RPMI8226 (cell line): ENCODE data around the gene PSMG3.
"Not testable (repeated sequence)": the region's sequence is repeated elsewhere in the genome, so short reads cannot be mapped to it uniquely, and the experiment has no call there.

Experiments
- DNase-seq: peaks from one replicate; pipeline ENCODE4 v3.0.0-alpha.2; 2015

The PSMG3 gene

DNA sequence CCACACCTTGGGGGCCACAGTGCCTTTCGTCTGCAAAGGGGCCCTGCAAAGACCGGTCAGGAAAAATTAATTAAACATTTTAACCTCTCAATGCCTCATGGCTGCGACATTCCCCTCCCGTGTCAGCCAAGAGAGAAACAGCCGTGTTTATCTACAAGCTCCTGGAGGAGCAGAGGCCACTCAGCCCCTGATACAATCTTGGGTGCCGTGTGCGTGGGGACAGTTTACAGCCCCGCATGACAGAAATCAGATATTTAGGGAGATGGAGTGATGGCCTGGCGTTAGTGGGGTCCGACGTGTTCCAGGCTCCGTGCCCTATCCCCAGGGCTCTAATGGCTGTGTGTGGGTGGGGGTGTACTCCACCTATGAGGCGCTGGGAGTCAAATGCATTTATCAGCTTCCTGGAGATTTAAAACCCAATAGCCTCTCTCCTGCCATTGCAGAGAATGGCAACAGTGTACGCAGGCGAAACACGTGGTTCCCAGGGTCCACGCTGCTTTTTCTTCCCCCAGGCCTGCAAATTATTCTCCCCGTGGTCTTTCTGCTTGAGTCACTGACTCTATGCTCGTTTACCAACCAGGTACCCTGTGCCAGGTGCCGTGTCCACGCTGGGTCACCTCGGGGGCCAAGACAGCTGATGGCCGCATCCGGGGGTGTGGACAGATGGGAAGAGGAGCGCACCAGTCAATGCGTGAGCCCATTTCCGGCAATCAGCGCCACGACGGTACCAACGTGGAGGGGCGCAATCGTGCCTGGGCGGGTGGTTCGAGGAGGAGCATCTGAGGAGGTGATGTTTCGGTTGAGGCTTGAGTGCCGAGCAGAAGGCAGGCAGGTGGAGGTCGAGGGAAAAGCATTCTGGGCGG lies 26.6 kb upstream of the PSMG3 start:
- no peak for DNase-seq

DNA sequence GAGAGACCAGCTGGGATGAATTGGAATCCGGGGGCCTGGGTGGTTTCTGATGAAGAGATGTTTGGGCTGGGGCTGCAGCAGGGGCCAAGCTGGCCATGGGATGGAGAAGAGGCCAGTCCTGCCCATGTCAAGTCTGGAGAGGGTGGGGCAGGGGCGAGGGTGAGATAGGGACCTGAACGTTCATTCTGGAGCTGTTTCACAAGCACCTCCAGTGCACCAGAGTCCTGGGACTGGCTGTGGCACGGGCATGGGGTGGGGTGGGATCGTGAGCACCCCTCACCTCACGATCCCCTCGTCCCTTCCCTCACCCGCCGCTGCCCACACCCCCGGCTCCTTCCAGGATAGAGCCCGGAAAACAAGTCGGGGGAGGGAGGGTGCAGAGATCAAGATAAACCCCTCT lies 25.8 kb upstream of the PSMG3 start:
- DNase-seq: no peak

DNA sequence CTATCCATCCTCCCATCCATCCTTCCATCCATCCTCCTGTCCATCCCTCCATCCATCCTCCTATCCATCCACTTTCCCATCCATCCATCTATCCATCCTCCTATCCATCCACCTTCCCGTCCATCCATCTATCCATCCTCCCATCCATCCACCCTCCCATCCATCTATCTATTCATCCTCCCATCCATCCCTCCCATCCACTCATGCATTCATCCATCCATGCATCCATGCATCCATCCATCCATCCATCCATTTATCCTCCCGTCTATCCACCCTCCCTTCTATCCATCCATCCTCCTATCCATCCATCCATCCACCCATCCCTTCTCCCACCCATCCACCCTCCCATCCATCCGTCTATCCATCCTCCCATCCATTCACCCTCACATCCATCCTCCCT lies 25.2 kb upstream of the PSMG3 start:
- no peak for DNase-seq

DNA sequence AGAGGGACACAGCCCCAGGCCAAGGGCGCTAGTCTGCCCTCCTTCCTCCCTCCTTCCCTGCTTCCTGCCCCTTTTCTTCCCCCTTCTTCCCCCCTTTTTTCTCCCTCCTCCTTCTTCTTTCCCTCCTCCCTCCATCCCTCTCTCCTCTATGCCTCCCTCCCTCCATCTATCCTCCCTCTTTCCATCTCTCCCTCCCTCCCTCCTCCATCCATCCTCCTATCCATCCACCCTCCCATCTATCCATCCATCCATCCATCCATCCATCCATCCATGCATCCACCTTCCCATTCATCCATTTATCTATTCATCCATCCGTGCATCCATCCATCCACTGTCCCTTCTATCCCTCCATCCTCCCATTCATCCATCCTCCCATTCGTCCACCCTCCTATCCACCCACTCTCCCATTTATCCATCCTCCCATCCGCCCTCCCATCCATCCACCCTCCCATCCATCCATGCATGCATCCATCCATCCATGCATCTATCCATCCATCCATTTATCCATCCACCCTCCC lies 24.1 kb upstream of the PSMG3 start:
- DNase-seq: no peak

DNA sequence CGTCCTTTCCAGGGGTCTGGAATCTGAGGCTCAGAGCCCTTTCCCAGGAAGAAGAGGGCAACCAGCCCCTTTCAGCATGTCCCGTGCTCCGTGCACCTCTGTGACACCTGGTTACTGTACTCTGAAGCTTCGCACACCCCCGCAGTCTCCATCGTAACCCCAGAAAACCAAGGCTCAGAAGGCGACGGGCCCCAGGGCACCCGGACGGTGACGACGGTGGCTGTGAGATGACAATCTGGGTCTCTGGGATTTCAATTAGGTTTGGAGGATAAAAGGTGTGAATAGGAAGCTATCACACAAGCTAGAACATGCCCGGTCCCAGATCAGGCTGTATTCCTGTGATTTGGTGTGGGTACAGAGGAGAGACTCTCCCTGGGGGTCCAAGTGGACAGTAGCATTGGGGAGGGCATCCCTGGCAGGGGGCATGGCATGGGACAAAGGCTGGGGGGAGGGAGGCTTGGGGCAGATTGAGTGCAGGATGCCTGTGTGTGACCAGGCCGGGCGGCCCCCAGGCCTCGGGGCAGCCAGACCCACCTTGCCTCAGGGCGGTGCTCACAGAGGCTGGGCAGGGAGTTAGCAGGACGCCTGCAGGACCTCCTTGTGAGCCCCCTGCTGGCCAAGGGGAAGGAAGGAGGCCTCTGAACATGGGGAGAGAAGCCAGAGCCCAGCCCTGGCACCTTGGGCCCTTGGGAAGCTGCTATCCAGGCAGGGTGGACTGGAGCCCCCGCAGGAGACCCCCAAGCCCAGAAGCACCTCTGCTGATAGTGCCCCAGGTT lies 23.4 kb upstream of the PSMG3 start:
- peak; percentile 68 for DNase-seq

DNA sequence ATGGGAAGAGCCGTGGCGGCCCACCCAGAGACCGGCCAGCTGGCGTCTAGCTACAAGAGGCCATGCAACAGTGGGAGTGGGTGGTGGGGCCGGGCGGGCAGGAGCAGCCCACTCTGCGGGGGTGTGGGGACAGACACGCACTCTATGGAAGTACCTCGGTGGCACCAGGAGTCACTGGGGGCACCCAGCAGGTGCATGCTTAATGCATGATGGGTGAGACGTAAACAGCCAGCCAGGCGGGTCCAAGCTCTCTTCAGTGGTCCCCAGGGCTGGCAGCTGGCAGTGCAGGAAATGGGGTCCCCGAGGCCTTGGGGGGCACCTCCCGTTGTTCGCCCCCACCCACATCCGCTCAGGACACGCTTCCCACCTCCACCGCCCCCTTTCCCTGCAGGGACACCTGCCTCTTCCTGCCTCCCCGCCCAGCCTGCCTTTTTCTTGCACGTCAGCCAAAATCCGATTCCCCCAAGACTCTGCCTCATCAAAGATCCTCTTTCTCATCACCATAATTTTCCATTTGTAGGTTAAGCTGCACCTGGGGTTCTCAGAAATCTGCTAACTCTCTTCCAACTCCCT lies 22.6 kb upstream of the PSMG3 start:
- peak; percentile 67 for DNase-seq

DNA sequence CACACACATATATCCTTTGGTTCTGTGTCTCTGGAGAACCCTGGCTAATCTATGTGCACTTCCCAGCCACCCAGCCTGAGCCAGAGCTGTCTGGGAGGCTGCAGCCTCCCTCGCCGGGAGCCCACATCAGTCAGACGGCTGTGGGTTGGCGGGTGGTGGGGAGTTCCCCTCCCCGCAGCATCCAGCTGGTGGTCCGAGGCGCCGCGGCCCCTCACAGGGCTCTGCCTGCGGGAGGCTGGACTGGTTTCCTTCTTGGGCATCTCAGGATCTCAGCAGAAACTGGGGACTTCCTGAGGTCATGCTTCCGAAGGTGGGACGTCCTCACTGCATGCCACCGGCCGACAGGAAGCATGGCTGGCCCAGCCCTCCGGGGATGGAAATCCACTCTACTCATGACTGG lies 22.0 kb upstream of the PSMG3 start:
- no peak for DNase-seq

DNA sequence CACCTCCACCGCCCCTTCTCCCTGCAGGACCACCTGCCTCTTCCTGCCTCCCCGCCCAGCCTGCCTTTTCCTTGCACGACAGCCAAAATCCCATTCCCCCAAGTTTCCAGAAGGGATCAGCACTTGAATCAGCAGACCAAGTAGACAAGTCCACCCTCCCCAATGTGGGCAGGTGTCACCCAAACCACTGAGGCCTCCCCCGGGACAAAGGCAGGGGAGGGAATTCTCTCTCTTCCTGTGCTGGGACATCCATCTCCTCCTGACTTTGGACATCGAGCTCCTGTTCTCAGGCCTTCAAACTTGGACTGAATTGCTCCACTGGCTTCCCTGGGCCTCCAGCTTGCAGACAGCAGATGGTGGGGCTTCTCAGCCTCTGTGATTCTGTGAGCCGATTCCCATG lies 21.6 kb upstream of the PSMG3 start:
- DNase-seq: no peak

DNA sequence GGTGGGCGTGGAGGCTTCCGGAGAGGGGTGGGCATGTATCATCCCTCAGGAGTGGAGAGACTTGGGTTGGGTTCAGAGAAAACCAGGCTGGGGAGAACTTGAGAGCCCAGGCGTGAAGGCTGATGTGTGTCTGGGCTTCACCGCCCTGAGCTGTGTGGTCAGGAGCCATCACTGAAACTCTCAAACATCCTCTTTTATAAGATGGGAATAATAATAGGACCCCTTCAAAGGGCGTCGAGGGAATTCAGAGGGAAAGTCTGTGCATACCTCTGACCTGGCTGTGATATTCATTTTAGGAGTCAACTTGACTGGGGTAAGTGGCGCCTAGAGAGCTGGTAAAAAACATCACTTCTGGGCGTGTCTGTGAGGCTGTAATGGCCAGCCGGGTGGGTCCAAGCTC lies 21.1 kb upstream of the PSMG3 start:
- no peak for DNase-seq

DNA sequence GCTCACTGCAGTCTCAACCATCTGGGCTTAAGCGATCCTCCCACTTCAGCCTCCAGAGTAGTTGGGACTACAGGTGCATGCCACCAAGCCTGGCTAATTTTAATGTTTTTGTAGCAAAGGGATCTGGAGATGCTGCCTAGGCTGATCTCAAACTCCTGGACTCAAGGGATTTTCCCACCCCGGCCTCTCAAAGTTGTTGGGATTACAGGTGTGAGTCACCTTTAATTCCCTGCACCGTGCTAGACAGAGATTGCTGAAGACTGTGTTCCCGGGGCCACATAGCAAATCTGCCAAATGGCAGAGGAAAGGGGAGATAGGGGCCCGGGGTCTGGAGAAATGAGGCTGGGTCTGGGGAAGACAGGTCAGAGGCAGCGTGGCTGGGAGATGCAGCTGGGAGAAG lies 20.6 kb upstream of the PSMG3 start:
- no peak for DNase-seq

DNA sequence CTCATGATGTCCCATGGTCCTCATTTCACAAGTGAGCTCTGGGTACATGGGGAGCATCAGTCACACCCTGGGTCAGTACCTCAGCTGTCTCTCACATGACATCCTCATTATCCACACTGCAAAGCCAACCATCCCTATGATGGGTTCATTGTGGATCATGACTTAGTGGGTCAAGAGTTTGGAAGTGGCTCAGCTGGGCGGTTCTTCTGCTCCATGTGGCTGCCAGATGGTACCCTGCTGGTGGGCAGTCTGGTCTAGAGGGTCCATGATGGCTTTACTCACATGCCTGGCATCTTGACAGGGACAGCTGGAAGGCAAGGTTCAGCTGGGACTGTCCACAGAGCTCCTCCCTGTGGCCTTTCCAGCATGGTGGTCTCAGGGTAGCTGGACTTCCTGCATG lies 19.1 kb upstream of the PSMG3 start:
- DNase-seq: no peak

DNA sequence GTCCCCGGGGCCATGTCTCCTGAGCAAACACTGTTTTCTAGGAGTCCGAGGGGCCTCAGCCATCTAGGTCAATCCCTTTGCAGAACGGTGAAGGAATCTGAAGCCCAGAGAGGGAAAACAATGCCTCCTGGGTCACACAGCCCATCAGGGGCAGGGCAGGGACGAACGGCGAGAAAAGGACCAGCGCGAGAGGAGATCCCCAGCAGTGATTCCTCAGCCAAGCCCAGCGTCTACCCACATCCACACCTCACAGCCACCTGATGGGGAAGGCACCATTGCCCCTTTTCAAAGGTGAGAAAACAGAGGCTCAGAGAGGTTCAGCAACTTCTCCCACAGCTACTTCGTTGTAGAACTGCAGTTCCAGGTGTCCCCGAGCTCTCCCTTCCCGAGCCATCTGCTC lies 17.9 kb upstream of the PSMG3 start:
- no peak for DNase-seq

DNA sequence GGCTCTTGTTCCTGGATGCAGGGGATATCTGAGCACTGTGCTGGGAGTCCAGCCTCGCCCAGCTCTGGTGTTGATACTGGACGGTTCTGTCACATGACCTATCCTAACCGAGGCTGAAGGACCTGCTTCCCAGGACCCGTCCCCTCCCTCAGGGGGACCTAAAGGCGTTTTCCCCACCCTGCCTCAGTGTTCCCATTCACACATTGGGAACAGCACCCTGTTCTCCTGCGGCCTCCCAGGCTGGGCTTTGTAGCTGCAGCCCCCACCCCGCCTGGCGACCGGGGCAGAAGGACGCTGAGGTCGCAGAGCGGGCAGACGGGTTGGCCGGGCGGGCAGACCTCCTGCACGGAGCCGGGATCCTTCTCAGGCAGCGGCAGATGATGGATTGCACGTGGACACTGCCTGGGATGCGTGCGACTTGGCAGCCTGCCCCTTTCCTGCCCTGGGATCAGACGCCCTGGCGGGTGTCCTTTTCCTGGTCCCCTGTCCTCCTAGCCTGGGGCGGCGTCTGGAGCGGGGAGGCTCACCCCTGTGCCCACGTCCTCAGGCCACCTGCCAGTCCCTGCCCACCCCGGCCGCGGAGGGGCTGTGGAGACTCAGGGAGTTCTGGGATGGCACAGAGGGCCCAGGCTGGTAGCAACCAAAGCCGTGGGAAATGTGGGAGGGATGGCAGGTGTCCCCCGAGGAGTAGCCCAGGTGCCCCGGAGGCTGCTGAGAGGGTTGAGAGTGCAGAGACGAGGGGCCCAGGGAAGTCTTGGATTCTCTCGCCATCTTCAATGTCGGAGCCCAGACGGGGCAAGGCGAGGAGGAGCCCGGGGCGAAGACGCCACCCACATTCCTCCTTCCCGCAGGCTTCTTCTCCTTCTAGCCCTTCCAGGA lies 17.2 kb upstream of the PSMG3 start:
- no peak for DNase-seq

DNA sequence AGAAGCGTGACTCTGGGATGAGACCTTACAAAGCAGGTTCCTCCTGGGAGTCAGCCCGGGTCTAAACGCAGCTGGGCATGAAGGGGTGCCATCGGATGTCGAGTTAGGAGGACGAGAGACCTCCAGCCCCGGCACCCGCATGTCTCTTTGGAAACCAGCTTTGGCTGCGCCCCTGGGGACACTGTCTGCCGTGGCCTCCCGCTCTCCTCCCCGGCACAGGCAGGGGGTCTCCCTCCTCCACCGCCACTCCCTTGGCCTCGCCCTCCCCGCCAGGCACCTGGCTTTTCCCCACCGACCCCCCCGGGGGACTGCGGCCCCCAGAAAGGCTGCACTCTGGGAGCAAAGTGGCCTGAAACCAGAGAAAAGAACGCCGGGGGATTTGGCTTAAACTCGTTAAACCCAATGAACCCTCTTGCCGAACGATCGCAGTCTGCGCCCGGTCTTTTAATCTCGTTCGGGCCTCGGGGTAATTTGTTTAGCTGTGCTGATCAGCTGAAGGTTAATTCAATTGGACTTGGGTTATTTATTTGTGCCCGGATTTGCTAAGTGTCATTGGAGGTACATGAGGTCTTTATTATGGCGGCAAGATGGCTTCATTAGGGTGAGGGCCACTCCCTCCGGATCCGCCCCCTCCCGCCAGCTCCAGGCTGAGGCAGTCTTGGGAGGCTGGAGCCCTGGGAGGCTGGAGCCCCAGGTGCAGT lies 16.4 kb upstream of the PSMG3 start:
- DNase-seq: no peak

DNA sequence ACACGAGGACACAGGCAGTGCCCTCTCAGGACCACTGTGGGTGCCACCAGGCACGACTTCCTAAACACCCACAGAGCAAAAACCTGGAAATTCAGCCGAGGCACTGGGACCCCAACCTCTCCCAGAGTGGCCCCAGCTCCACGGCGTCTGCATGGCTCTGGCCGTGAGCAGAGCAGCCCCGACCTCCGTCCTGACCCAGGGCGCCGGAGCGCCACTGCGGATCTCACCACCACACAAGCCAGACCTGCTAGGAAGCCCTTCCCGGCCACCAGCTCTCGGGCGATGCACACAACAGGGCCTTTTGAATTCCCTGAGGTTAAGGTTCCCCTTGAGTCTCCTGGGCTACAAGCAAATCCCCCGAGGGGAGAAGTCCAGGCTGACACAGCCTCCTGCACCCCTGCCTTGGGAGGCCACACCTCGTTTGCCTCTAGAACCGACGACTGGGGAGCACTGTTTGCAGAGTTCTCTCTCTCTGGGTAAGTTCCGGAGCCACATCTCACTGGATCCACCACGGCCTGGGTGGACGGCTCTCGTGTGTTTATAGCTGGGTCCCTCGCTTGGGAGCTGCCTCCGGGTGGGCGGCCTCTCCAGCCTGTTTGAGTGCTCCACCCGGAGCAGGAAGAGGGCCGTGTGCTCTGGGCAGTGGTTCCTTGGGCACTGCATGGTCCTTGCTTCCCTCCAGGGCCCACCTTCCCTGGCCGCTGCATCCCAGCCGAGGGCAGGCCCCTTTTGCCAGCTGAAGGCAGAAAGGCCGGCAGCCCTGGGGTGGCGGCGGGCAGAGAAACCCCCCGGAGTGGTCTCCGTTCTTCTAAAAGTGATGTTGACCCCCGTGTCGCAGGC lies 15.5 kb upstream of the PSMG3 start:
- no peak for DNase-seq

DNA sequence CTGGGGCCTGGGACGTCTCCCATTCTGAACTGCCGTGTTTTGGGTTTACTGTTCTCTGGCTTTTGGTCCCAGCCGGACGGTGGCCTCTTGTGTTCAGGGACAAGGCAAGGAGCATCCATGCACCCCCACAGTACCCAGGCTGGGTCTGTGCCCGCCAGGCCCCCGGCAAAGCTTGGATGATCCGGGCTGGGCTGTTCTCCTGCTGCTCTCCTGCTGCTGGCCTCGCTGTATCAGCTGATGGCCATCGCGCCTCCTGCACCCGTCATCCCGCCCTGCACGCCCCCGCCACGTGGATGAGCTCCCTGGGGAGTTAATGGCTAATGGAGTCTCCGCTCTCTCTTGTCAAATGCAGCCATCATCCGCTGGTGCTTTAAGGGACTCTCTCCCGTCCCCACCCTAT lies 14.9 kb upstream of the PSMG3 start:
- DNase-seq: no peak

DNA sequence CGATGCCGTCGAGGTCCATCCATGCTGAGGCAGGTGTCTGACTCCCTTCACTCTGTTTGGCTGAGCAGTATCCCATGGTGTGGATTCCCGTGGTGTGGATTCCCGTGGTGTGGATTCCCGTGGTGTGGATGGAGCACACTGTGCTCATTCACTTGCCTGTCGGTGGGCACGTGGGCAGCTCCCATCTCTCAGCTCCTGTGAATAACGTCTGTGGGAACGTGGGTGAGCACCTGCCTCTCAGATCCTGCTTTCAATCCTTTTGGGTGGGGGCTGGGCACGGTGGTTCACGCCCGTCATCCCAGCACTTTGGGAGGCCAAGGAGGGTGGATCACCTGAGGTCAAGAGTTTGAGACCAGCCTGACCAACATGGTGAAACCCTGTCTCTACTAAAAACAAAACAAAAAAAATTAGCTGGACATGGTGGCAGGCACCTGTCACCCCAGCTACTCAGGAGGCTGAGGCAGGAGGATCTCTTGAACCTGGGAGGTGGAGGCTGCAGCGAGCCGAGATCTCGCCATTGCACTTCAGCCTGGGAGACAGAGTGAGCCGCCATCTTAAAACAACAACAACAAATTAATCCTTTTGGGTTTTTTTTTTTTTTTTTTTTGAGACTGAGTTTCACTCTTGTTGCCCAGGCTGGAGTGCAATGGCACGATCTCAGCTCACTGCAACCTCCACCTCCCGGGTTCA lies 13.6 kb upstream of the PSMG3 start:
- DNase-seq: not testable (repeated sequence)

DNA sequence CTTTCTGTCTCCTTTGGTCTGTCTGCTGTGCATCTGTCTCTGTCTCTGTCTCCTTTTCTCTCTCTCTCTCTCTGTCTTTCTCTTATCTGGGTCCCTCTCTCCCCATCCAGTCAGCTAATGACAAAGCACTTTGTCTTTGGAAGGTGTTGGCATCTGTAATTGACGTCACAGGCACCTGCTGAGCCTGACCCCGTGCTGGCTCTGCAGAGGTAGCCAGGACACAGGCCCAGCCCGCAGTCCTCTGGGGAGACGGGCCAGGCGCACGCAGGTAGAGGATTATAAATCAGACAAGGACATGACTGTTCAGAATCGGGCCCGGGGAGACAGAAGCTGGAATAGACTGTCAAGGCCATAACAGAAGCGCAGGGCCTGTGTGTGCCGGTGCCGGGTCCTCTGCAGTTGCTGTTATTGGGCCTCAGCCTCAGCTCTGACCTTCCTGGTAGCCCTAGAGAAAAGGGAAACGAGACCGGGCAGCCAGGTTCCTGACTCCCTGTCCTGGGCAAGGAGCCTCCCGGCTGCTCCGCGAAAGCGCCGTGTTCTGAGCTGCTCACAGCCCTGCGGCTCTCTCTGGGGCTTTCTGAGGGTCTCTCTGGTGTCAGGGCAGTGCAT lies 10.7 kb upstream of the PSMG3 start:
- DNase-seq: peak; percentile 60

DNA sequence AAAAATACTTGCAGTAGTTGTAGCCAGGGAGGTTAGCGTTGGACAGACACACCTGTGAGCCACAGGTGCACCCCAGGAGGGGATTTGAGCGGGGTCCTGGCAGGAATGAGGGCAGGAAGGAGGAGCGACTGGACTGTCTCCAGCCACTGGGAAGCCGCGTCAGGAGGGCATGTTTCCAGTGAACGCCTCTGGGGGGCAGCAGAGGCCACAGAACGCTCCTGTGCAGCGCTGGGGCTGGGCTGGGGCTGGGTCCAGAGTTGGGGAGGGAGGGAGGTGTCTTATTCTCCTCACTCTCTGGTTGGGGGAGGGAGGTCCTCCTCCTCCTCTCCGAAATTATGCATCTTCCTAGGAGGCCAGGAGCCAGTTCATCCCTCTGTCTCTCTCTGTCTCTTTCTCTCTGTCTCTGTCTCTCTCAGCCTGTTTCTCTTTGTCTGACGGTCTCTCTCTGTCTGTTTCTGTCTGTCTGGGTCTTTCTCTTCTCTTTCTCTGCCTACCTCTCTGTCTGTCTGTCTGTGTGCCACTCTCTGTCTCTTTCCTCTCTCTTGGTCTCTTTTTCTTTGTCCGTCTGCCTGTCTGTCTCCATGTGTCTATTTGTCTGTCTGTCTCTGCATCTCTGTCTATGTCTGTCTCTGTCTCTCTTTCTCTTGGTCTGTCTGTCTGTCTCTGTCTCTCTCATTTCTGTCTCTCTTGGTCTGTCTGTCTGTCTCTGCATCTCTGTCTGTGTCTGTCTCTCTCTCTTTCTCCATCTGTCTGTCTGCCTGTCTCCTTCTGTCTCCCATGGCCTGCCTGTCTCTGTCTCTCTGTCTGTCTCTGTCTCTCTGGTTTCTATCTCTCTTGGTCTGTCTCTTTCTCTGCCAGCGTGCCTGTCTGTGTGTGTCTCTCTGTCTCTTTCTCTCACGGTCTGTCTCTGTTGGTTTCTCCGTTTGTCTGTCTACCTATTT lies 9.9 kb upstream of the PSMG3 start:
- peak; percentile 77 for DNase-seq
